Fibroblast of the conjunctiva (primary cell): ENCODE measurements around the gene POP7.
"Not testable (repeated sequence)": the region's sequence is repeated elsewhere in the genome, so short reads cannot be mapped to it uniquely, and the experiment has no call there.

ENCODE experiments used
- DNase-seq: peaks from one replicate; pipeline ENCODE4 v3.0.0-alpha.2; 2010; ENCODE audit warnings: low read depth

Gene POP7

GRCh38 chr7:100705753-100706671, at the start of gene POP7:
POP7 (plus strand) TSS chr7:100706121; CDS start chr7:100706831, 710 bp downstream.
- DNase-seq: peak; percentile 97

DNA sequence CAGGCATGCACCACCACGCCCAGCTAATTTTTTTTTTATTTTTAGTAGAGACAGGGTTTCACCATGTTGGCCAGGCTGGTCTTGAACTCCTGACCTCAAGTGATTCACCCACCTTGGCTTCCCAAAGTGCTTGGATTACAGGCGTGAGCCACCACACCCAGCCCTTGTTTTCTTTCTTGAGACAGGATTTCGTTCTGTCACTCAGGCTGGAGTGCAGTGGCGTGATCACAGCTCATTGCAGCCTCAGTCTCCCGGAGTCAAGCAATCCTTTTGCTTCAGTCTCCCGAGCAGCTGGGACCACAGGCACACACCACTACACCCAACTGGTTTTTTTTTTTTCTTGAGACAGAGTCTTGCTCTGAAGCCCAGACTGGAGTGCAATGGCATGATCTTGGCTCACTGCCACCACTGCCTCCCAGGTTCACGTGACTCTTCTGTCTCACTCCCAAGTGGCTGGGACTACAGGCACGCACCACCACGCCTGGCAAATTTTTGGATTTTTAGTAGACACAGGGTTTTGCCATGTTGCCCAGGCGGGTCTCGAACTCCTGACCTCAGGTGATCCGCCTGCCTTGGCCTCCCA, 43.6 kb upstream of the POP7 start:
- DNase-seq: not testable (repeated sequence)

DNA sequence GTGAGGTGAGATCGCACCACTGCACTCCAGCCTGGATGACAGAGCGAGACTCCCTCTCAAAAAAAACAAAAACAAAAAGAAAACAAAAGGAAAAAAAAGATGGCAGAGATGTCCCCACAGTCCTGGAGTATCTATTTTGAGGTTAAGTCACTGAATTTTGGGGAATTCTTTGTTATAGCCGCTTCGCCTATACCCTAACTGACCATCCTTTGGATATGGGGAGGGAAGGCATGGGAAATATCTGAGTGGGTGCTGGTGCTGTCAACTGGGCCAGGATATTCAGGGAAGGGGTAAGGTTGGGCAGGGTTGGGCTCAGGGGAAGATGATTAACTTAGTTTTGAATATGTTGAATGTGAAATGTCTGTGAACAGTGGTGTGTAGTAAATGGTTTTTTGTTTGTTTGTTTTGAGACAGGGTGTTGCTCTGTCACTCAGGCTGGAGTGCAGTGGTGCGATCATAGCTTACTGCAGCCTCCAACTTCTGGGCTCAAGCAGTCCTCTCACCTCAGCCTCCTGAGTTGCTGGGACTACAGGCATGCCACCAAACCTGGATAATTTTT, 40.7 kb upstream of the POP7 start:
- DNase-seq: no peak

DNA sequence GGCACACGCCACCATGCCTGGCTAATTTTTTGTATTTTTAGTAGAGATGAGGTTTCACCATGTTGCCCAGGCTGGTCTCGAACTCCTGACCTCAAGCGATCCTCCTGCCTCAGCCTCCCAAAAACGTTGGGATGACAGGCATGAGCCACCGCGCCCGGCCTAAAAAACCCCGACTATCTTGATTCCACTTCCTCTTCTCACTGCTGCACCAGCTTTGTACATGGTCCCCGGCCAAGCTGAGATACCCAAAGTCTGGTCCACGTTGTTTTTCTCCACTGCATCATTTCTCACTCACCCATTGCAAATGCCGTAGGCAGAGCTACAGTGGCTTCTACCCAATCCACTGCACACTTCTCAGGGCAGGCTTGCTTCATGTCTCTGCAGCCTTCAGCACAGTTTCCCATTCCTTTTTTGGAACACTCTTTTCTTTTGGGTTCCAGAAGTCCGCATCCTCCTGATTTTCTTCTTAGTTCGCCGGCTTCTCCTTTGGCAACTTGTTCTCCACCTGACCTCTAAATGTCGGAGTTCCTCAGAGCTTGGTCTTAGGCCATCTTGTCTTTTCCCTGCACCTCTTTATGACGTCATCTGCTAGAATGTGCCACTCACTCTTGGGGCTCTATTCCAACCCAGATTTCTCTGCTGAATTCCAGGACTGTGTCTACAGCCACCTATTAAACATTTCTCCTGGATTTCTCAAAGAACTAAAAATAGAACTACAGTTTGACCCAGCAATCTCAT, 38.4 kb upstream of the POP7 start:
- no peak for DNase-seq

DNA sequence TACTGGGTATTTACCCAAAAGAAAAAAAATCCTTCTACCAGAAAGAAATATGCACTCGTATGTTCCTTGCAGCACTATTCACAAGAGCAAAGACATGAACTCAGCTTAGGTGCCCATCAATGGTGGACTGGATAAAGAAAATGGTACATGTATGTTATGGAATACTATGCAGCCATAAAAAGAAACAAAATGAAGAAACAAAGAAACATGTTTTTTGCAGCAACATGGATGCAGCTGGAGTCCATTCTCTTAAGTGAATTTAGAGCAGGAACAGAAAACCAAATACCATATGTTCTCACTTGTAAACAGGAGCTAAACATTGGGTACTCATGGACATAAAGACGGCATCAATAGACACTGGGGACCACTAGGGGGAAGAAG, 37.9 kb upstream of the POP7 start:
- no peak for DNase-seq

DNA sequence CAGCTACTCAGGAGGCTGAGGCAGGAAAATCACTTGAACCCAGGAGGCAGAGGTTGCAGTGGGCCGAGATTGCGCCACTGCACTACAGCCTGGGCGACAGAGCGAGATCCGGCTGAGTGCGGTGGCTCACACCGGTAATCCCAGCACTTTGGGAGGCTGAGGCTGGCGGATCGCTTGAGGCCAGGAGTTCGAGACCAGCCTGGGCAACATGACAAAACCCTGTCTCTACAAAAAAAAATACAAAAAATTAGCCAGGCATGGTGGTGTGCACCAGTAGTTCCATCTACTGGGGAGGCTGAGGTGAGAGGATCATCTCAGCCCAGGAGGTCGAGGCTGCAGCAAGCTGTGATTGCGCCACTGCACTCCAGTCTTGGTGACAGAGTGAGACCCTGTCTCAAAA, 36.8 kb upstream of the POP7 start:
- DNase-seq: not testable (repeated sequence)

- DNase-seq: no peak
These were observed 35.8 kb upstream of the POP7 start for GRCh38 chr7:100670074-100670473.

DNA sequence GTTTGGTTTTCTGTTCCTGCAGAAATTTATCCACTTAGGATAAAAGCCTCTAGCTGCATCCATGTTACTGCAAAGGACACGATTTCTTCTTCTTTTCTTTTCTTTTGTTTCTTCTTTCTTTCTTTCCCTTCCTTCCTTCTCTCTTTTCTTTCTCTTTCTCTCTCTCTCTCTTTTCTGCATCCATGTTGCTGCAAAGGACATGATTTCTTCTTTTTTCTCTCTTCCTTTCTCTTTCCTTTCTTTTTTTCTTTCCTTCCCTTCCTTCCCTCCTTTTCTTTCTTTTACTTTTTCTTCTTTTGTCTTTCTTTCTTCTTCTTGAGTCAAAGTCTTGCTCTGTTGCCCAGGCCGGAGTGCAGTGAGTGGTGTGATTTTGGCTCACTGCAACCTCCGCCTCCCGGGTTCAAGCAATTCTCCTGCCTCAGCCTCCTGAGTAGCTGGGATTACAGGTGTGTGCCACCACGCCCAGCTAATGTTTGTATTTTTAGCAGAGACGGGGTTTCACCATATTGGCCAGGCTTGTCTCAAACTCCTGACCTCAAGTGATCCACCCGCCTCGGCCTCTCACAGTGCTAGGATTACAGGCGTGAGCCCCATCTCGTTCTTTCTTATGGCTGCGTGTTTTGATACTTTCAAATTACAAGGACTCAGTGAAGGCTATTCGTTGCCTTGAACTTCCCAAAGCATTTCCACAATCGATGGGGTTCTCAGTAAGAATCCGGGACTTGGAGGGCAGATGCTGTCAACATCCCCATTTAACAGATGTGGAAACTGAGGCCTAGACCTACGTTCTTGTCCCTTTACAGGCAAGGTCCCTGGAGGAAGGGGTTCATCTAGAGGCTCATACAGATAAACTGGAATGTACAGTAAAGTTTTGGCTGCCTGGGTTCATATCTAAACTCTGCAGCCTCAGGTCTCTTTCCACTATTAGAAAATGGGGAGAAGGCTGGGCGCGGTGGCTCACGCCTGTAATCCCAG, 34.3 kb upstream of the POP7 start:
- DNase-seq: no peak

DNA sequence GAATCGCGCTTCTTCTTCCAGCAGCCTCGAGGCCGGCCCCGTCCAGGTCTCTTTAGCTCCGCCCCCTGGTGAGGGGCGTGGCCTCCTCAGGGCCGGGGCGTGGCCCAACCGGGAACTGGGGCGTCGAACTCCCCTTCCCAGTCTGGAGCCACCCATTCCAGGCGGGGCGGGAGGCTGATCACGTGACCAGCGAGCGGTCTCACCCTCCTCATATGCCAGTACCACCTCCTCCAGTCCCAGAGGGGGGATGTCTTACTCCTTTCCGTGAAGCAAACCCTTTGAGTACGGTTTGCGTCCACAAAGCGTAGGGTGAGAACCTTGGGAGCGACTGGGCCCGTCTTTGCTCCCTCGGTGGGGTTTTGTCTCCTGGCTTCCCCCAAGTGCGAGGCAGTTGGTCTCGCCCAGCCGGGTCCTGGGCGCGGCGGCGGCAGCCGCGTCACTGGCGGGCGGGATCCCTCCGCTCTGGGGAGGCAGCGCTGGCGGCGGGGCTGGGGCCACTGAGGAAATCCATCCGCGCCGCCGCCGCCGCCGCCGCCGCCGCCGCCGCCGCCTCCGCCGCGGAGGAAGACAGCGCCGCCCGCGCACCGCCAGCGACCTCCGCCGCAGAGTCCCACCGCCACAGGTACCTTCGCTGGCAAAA, 32.5 kb upstream of the POP7 start, which contains the start of gene GNB2:
TSS of gene GNB2 (plus strand) at position 439 of the 640 bp plus-strand sequence. CDS start 2,526 bp downstream, outside the sequence.
- peak; percentile 99 for DNase-seq

DNA sequence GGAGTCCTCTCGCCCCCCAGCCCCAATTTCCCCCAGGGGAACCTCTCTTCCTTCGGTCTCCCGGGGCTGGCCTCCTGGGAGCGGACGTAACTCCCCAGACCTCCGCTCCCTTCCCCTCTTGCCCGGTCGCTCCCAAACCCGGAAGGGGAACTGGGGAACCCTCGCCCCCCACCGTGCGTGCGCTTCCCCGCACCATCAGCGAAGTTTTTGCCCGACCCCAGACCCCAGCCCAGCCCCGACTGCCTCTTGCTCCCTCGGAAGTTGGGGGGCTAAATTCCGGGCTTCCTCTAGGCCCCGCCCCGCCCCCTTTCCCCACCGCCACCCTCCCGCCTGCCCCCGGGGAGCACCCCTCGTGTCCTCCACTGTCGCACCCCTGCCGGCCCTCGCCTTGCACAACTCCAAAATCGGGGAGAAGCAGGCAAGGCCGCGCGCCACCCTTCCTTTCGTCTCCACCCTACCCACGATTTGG, 31.9 kb upstream of the POP7 start:
- no peak for DNase-seq

- no peak for DNase-seq
These were observed 31.4 kb upstream of the POP7 start for GRCh38 chr7:100674411-100675104.

- DNase-seq: no peak
These were observed 30.8 kb upstream of the POP7 start for GRCh38 chr7:100675105-100675451.

- DNase-seq: peak; percentile 55
These were observed 30.2 kb upstream of the POP7 start for GRCh38 chr7:100675581-100676350.

DNA sequence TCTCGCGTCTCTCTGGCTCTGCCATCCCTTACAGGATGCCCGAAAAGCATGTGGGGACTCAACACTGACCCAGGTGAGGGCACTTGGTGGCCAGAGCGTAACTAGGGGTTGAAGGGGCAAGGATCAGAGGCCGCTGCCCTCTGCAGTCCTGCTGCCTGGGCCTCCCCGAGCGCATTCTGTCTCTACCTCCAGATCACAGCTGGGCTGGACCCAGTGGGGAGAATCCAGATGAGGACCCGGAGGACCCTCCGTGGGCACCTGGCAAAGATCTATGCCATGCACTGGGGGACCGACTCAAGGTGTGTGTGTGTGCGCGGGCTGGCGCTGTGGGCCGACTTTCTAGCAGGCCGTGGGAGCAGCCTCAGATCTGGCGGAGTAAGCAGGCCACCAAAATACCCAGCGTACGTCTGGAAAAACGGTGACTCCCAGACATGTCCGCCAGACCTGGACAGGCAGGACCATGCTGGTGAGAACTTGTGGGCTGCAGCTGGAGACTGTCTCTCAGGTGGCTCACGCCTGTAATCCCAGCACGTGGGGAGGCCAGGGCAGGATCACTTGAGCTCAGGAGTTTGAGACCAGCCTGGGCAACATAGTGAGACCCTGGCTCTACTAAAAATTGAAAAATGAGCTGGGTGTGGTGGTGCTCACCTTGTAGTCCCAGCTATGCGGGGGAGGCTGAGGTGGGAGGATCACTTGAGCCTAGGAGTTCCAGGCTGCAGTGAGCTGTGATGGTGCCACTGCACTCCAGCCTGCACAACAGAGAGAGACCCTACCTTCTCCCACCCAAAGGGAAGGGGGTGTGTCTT, 29.2 kb upstream of the POP7 start:
- no peak for DNase-seq

DNA sequence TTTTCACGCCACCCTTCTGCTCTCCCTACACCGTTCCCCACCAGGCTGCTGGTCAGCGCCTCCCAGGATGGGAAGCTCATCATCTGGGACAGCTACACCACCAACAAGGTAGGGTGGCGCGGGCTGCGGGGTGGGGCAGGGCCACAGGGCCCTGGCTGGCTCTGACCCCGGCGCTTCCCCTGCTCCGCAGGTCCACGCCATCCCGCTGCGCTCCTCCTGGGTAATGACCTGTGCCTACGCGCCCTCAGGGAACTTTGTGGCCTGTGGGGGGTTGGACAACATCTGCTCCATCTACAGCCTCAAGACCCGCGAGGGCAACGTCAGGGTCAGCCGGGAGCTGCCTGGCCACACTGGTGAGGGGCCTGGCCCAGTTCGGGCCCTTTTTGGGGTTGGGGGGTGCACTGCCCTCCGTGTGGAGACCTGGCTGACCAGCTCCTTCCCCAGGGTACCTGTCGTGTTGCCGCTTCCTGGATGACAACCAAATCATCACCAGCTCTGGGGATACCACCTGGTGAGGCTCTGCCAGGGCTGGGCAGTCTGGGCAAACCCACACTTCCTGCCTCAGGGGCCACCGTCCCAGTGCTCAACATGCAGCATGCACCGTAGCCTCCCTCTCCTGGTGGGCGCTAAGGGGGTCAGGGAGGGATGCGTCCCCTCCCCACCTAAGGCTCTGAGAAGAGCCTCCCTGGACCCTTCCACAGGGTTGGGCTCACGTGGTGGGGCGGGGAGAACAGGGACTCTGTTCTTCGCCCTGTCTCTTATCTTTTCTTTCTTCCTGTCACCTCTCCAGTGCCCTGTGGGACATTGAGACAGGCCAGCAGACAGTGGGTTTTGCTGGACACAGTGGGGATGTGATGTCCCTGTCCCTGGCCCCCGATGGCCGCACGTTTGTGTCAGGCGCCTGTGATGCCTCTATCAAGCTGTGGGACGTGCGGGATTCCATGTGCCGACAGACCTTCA, 28.3 kb upstream of the POP7 start:
- DNase-seq: no peak

DNA sequence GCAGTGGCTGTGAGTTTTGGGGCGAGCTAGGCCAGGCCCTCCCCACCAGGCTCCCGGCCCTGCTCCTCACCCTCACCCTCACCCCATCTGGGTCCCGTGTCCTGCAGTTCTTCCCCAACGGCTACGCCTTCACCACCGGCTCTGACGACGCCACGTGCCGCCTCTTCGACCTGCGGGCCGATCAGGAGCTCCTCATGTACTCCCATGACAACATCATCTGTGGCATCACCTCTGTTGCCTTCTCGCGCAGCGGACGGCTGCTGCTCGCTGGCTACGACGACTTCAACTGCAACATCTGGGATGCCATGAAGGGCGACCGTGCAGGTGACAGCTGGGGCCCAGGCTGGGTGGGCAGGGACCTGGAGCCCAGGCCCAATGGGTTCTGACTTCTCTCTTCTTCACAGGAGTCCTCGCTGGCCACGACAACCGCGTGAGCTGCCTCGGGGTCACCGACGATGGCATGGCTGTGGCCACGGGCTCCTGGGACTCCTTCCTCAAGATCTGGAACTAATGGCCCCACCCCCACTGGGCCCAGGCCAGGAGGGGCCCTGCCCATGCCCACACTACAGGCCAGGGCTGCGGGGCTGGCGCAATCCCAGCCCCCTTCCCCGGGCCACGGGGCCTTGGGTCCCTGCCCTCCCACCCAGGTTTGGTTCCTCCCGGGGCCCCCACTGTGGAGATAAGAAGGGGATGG, 27.5 kb upstream of the POP7 start:
- no peak for DNase-seq
